Prostate gland (tissue), 2 donors: ENCODE measurements around the gene MAML2.

ENCODE experiments used
- POLR2A ChIP-seq: fragments of 450-650 bp; IDR thresholded peaks from one replicate; pipeline ENCODE4 v1.6.1; 2016; ENCODE audit warnings: antibody characterized with exemption, mild to moderate bottlenecking
- TF ChIP-seq, protein P1 (sequence below), 4 experiments: fragments of 200-600 bp in 2 of 4; fragments of 450-650 bp in 2 of 4; sonication (generic) in 2 of 4; IDR thresholded peaks; 1 replicate in 3 of 4; 2 replicates in 1 of 4; pipeline ENCODE4 v1.5.1; 2016 to 2019; ENCODE audit warnings: antibody characterized with exemption in 4 of 4, mild to moderate bottlenecking in 2 of 4, moderate library complexity in 2 of 4

DNA sequence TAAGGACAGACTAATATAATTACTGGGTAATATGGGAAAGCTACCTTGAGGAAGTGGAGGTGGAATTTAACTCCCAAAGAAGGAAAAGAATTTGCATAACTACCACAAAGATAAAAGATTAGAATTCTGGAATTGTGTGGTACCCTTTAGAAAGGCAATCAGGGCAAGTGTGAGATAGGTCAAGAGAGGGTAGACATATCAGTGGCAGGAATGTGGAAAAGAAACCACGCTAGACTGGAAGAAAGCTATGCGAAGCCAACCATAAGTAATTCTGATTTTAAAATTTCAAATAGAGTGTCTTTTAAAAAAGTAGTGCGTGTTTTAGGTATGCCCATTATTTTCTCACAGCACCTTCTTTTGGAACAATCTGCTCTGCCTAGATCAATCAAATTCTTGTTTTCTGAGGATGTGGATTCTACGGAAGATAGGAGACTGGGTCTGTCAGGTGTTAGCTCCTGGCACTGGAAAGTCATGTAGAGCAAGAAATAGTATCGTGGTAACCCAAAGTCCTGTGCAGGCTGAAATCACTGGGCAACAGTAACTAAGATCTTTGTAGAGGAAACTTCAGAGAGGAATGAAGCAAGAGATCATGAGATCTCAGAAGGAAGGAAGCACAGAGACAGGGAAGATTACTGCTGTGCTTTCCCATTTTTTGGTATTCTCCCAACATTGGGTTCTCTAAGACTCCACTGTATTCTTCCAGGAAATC lies 307.8 kb downstream of the MAML2 start:
- TF ChIP-seq, protein P1, sequence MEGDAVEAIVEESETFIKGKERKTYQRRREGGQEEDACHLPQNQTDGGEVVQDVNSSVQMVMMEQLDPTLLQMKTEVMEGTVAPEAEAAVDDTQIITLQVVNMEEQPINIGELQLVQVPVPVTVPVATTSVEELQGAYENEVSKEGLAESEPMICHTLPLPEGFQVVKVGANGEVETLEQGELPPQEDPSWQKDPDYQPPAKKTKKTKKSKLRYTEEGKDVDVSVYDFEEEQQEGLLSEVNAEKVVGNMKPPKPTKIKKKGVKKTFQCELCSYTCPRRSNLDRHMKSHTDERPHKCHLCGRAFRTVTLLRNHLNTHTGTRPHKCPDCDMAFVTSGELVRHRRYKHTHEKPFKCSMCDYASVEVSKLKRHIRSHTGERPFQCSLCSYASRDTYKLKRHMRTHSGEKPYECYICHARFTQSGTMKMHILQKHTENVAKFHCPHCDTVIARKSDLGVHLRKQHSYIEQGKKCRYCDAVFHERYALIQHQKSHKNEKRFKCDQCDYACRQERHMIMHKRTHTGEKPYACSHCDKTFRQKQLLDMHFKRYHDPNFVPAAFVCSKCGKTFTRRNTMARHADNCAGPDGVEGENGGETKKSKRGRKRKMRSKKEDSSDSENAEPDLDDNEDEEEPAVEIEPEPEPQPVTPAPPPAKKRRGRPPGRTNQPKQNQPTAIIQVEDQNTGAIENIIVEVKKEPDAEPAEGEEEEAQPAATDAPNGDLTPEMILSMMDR (IDR thresholded peaks at IDR 0.05), result no peak
- no peak for TF ChIP-seq POLR2A
